ENCODE data around the gene PPP1R9A.

Gene PPP1R9A

GRCh38 chr7:95319570-95319969 is 412.2 kb downstream of the PPP1R9A start:
- DNase-seq (ENCODE audit: low read depth), result no peak

GRCh38 chr7:95320651-95321050 is 413.3 kb downstream of the PPP1R9A start:
- peak; percentile 55 for DNase-seq (ENCODE audit: low read depth)

GRCh38 chr7:95321720-95322119 is 414.3 kb downstream of the PPP1R9A start:
- no peak for DNase-seq (ENCODE audit: low read depth)

- peak; percentile 86 for DNase-seq (ENCODE audit: low read depth)
These were observed 415.0 kb downstream of the PPP1R9A start for GRCh38 chr7:95322396-95322795.

GRCh38 chr7:95322854-95323253 is 415.5 kb downstream of the PPP1R9A start:
- peak; percentile 44 for DNase-seq (ENCODE audit: low read depth)

GRCh38 chr7:95323410-95324129 is 416.2 kb downstream of the PPP1R9A start:
- DNase-seq (ENCODE audit: low read depth), result no peak

- no peak for DNase-seq (ENCODE audit: low read depth)
These were observed 417.0 kb downstream of the PPP1R9A start, which contains the start of gene PON1 for GRCh38 chr7:95324431-95324830. PON1 (minus strand) TSS chr7:95324532; CDS start chr7:95324475, 57 bp downstream.

DNA sequence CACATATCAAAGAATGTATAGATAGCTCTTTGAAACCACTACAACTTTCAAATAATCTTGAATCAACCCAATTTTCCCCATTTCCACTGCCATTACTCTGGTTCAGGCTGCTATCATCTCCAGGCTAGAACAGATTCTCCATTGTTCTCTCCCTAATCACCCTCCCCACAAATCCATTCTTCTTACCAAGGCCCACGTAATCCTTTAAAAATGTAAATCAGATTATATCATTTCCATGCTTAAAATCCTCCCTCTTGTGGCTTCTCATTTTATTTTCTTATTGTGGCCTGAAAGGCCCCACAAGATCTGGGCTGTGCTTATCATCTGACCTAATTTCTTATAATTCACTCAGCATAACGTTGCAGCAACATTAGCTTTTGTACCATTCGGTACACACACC is 420.0 kb downstream of the PPP1R9A start:
- DNase-seq (ENCODE audit: low read depth), result peak; percentile 95

GRCh38 chr7:95330204-95330960 is 423.0 kb downstream of the PPP1R9A start:
- peak; percentile 26 for DNase-seq (ENCODE audit: low read depth)

GRCh38 chr7:95330961-95331337 is 423.6 kb downstream of the PPP1R9A start:
- no peak for DNase-seq (ENCODE audit: low read depth)

DNA sequence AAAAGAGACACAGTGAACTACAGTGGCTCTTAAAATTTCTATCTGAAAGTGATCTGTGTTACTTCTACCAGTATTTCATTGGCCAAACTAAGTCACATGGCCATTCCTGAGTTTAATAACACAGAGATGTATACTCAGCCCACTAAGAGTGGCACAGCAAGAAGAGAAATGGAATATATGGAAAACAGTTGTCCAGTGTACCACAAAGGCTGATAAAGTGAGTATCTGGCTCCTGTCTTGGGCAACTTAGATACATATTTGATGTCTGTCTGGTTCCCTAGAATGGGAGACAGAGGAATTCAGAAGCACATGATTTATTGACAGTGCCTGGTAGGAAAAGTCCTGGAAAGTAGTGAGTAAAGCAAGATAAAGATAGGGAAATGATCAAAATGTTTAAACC is 427.1 kb downstream of the PPP1R9A start:
- peak; percentile 95 for DNase-seq (ENCODE audit: low read depth)

DNA sequence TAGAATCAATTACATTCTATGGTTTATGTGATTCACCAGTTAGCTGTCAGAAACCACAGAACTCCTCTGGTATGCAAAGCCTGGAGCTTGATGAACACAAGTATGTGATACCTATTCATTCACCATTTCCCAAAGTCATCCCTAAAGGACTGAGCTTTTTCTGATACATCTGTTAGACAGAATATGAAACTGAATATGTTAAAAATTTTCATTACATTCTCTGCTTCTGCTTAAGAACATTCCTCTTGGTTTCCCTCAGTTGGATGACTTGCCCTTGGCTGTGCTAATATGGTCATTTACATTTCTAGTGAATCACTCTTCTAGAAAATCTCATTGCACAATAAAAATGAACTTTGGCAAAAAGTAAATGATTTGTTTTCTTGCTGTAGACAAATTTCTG is 427.7 kb downstream of the PPP1R9A start:
- DNase-seq (ENCODE audit: low read depth), result peak; percentile 94

- no peak for DNase-seq (ENCODE audit: low read depth)
These were observed 431.4 kb downstream of the PPP1R9A start for GRCh38 chr7:95338832-95339231.

DNA sequence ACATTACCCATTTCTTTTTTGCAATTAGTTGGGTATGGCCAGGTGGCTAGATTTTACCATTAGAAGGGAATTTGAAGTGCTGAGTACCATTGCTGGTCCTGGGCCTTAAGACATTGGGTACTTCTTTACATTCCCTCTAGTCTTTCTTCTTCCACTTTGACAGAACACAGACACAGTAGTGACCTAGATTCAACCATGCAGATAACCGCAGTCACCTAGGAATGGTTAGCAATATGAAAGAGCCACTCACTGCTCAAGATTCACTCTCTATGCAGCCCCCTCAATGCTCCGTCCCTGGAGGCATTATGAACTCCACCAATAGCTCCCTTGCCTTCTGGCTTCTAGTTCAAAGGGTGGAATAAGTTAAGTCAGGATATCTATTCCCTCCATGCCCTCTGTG is 433.1 kb downstream of the PPP1R9A start:
- DNase-seq (ENCODE audit: low read depth), result no peak

DNA sequence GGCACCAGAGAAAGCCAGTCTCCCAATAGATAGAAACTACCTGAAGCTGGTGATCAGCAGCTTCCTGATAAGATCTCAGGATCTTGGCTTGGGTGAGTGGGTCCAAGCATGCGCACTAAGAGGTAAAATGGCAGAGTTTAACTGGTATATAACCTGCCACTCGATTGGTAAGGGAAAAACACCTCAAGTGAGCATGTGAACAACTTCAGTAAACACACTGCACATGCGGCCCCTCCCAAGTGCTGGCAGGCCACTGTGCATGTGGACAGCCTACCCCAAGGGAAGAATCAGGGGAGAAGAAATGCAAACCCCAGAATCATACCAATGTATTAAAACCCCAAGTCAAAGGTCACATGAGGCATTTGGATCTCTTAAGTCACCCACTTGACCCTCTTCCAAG is 434.6 kb downstream of the PPP1R9A start:
- DNase-seq (ENCODE audit: low read depth), result no peak

- peak; percentile 26 for DNase-seq (ENCODE audit: low read depth)
These were observed 435.4 kb downstream of the PPP1R9A start for GRCh38 chr7:95342642-95343307.

Data from amniotic epithelial cell (primary cell).